Psoas muscle (tissue), 8 donors: ENCODE results near the gene ENTPD1. TPM values are rescaled to one million over a fixed set of nuclear protein-coding genes. Genes with fewer than 3 reads are reported as not detected.
"Not testable (repeated sequence)": the region's sequence is repeated elsewhere in the genome, so short reads cannot be mapped to it uniquely, and the experiment has no call there.

Experiments used
- ATAC-seq, 4 donors: fragments of 200-7000 bp; cut with Tn5 transposase; one replicate each; pipeline ENCODE4 v1.9.1; 2020; ENCODE audit warnings: moderate library complexity in 3 of 4, mild to moderate bottlenecking in 2 of 4
- DNase-seq, 2 donors: peaks; one replicate each; pipeline ENCODE4 v3.0.0-alpha.2; 2020
- H3K27ac ChIP-seq: fragments of 200-600 bp; one replicate; pipeline ENCODE4 v1.8.0; 2022
- H3K27me3 ChIP-seq, 3 donors: fragments of 200-600 bp in 1 of 3; one replicate each; pipeline versions ENCODE4 v1.6.1 to v1.8.0; 2013 to 2022; ENCODE audit warnings: low read length in 2 of 3, mild to moderate bottlenecking in 2 of 3, moderate library complexity in 1 of 3; ENCODE audit not compliant: insufficient read depth in 3 of 3
- H3K36me3 ChIP-seq, 2 donors: fragments of 200-600 bp in 1 of 2; one replicate each; pipeline versions ENCODE4 v1.6.1 to v1.8.0; 2013 to 2022; ENCODE audit warnings: low read depth in 1 of 2, mild to moderate bottlenecking in 1 of 2, moderate library complexity in 1 of 2; ENCODE audit not compliant: insufficient read depth in 1 of 2
- H3K4me1 ChIP-seq: fragments of 200-600 bp; one replicate; pipeline ENCODE4 v1.8.0; 2022
- H3K4me3 ChIP-seq: fragments of 200-600 bp; one replicate; pipeline ENCODE4 v1.8.0; 2022; ENCODE audit warnings: mild to moderate bottlenecking
- H3K9me3 ChIP-seq: fragments of 200-600 bp; one replicate; pipeline ENCODE4 v1.8.0; 2022
- CTCF ChIP-seq: fragments of 200-600 bp; IDR thresholded peaks from one replicate; pipeline ENCODE4 v1.8.0; 2022; ENCODE audit warnings: antibody characterized with exemption
- WGBS, 3 donors: extraction: QIAGEN DNeasy Blood & Tissue Kit; methylation state at CpG; one replicate each; pipeline versions ENCODE4 v1.1.6 to v1.1.7; 2013; 5-methylcytosine and 5-hydroxymethylcytosine counted together
- intact Hi-C, 2 donors: fragments of 100-400 bp; cut with DNase I; formaldehyde crosslinking; loops; one replicate each; pipeline versions ENCODE4 v1.11.0 to v1.14.2; 2022
- polyA plus RNA-seq, 3 donors: library from polyadenylated mRNA; stranded (reverse); fragments of 200-250 nt; gene quantifications; one replicate each; pipeline ENCODE4 v1.2.3, GENCODE V29; 2013
- total RNA-seq, 4 donors: library from RNA; stranded (reverse); fragmentation: NEBNext Ultra II Directional in 2 of 4; extraction: Animal tissue kit (Norgen Biotek cat#: 25700) in 2 of 4; gene quantifications; one replicate each; pipeline versions ENCODE4 v1.2.1 to v1.2.4, GENCODE V29; 2021 to 2023
- donor health status: healthy with polysubstance abuse.
- donor health status: DM: no; HTN: no; CAD: no; lungs with moderate emphysema.
- donor health status: Bipolar disorder and iron deficiency.
- donor health status: healthy.
- donor health status: DM: yes; HTN: yes; CAD: no.
- donor health status: DM: no; HTN: no; CAD: no.
- donor health status: DM: no; HTN: no; CAD: no.
- donor health status: DM: yes; HTN: yes; CAD: no.

The ENTPD1 gene
- total and polyA plus RNA-seq, 7 donors: 1.4 to 3.9 (median 1.7) TPM

- ATAC-seq (no peak), DNase-seq (no peak)
- Histone ChIP-seq H3K4me3 (no peak overlapping the region), H3K4me1 (no peaks in the 10 kb centered on the region), H3K9me3 (no peaks in the 10 kb centered on the region), H3K36me3 (peaks cover 0 to 76% of the 10 kb centered on the region in 2 donors), H3K27me3 (no peaks in the 10 kb centered on the region), H3K27ac (no peak overlapping the region)
- 94 to 96% (median 94%) methylated on average over 4 of the region's 4 CpGs for WGBS, 3 donors
- intact Hi-C loops: no loop called here
- no peak for TF ChIP-seq CTCF
These were observed 140.3 kb downstream of the ENTPD1 start for GRCh38 chr10:95896071-95896850.

- 97 to 99% (median 99%) methylated on average over 12 of the region's 12 CpGs for WGBS, 3 donors
- intact Hi-C loops, H3K27ac ChIP-seq, DNase-seq, H3K4me3 ChIP-seq, H3K27me3 ChIP-seq, ATAC-seq, H3K9me3 ChIP-seq, H3K4me1 ChIP-seq: not testable (repeated sequence)
- peaks cover 0 to 25% of the 10 kb centered on the region in 2 donors for H3K36me3 ChIP-seq
These were observed 150.1 kb downstream of the ENTPD1 start for GRCh38 chr10:95905897-95906580.

- Histone ChIP-seq H3K27me3 (no peaks in the 10 kb centered on the region), H3K9me3 (no peaks in the 10 kb centered on the region), H3K4me3 (peak overlapping the region; percentile 77), H3K4me1 (peaks cover 4% of the 10 kb centered on the region), H3K27ac (peak overlapping the region; percentile 83), H3K36me3 (peaks cover 0 to 23% of the 10 kb centered on the region in 2 donors)
- DNase-seq (peak; percentile 22 to 58), ATAC-seq (peak; percentile 49 to 59 (median 52))
- intact Hi-C loops: no loop called here
- no peak for TF ChIP-seq CTCF
- WGBS, 3 donors: 11 to 14% (median 12%) methylated on average over 22 of the region's 22 CpGs
These were observed 150.9 kb downstream of the ENTPD1 start for GRCh38 chr10:95906677-95907455.

- H3K4me1 ChIP-seq: peaks cover 4% of the 10 kb centered on the region
- ATAC-seq (peak; percentile 95 to 99 (median 98)), DNase-seq (peak; percentile 83 to 90)
- peaks cover 0 to 19% of the 10 kb centered on the region in 2 donors for H3K36me3 ChIP-seq
- no peaks in the 10 kb centered on the region for H3K27me3 ChIP-seq
- H3K9me3 ChIP-seq: no peaks in the 10 kb centered on the region
- 0% methylated on average over 60 to 69 of the region's 69 CpGs for WGBS, 3 donors
- intact Hi-C loops: no loop called here
- TF ChIP-seq CTCF: no peak
- peak within 1 kb of the TSS; percentile 77 for H3K4me3 ChIP-seq
- peak within 1 kb of the TSS; percentile 83 for H3K27ac ChIP-seq
These were observed 151.7 kb downstream of the ENTPD1 start, which contains the start of gene CC2D2B for GRCh38 chr10:95907456-95908253. TSS of gene CC2D2B (plus strand) at chr10:95907975. CDS start at chr10:95911324, 3,349 bp downstream.
